ENCODE measurements around the gene FEM1C. TPM values are rescaled to one million over a fixed set of nuclear protein-coding genes. Genes with fewer than 3 reads are reported as not detected.
A peak's percentile ranks its signal among the peaks of the same experiment; 100 is the strongest.

FEM1C gene
- 17.1 and 17.4 TPM in 2 replicates for total RNA-seq

DNA sequence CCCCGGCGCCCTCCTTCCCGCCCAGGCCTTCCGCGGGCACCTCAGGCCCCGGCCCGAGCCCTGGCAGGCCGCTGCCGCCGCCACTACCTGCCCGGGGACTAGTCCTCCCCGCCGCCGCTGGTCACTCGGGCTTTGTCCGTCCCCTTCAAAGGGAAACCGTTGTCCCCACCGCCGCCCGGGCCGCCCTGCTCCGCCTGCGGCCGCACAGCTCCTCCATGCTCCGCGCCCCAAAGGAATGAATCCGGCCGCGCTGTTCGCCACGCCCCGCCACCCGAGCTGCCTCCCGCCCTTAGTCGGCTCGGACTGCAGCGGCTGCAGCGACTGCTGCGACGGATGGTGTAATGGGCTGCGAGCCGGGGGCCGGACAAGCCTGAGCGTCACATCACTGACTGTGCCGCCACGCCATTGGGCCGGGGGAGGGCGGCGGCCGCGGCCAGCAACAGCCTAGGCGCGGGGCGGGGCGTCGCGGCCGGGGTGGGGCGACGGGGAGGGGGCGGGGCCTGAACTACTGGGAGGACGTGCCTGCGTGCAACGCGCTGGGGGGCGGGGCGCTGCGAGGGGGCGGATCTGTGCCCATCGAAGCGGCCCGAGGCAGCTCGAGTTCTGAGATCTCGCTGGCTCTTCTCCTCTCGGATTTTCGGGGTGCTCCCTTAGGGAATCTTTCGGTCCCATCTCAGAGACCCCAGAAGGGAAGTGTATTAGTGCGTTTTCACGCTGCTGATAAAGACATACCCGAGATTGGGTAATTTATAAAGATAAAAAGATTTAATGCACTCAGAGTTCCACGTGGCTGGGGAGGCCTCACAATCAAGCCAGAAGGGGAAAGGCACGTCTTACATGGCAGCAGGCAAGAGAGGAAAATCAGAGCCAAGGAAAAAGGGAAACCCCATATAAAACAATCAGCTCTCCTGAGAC lies at the start of gene FEM1C:
FEM1C (minus strand) TSS at position 340 of the 915 bp plus-strand sequence. CDS start 1,282 bp downstream, outside the sequence.
- peak within 1 kb of the TSS; percentile 98 for H3K4me2 ChIP-seq (ENCODE audit: insufficient read depth, low read length)
- peaks cover 3% of the 10 kb centered on the region for H3K9me3 ChIP-seq (ENCODE audit: low read depth, low read length)
- peak within 1 kb of the TSS; percentile 91 for H2AFZ ChIP-seq (ENCODE audit: low read length)
- DNase-seq (ENCODE audit: insufficient read length, low spot score, missing footprints): peak; percentile 98
- peaks cover 43% of the 10 kb centered on the region for H3K79me2 ChIP-seq (ENCODE audit: insufficient read depth, low read length)
- peaks cover 27% of the 10 kb centered on the region for H3K4me1 ChIP-seq (ENCODE audit: insufficient read depth, low read length)
- peak within 1 kb of the TSS; percentile 93 for H3K4me3 ChIP-seq (ENCODE audit: insufficient read depth, low read length)
- peaks cover 24% of the 10 kb centered on the region for H3K36me3 ChIP-seq (ENCODE audit: insufficient read depth, low read length)
- peaks cover 39% of the 10 kb centered on the region for H4K20me1 ChIP-seq (ENCODE audit: insufficient read depth, low read length)
- TF ChIP-seq, protein P1, sequence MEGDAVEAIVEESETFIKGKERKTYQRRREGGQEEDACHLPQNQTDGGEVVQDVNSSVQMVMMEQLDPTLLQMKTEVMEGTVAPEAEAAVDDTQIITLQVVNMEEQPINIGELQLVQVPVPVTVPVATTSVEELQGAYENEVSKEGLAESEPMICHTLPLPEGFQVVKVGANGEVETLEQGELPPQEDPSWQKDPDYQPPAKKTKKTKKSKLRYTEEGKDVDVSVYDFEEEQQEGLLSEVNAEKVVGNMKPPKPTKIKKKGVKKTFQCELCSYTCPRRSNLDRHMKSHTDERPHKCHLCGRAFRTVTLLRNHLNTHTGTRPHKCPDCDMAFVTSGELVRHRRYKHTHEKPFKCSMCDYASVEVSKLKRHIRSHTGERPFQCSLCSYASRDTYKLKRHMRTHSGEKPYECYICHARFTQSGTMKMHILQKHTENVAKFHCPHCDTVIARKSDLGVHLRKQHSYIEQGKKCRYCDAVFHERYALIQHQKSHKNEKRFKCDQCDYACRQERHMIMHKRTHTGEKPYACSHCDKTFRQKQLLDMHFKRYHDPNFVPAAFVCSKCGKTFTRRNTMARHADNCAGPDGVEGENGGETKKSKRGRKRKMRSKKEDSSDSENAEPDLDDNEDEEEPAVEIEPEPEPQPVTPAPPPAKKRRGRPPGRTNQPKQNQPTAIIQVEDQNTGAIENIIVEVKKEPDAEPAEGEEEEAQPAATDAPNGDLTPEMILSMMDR (IDR thresholded peaks at IDR 0.05; ENCODE audit: extremely low read depth, low read depth, low read length): no peak
- H3K27me3 ChIP-seq (ENCODE audit: insufficient read depth, low read length): no peaks in the 10 kb centered on the region
- peak within 1 kb of the TSS; percentile 90 for H3K27ac ChIP-seq (ENCODE audit: low read depth, low read length)

- Histone ChIP-seq H4K20me1 (ENCODE audit: insufficient read depth, low read length) (peaks cover 11% of the 10 kb centered on the region), H3K9me3 (ENCODE audit: low read depth, low read length) (no peaks in the 10 kb centered on the region), H3K4me2 (ENCODE audit: insufficient read depth, low read length) (no peak overlapping the region), H3K27ac (ENCODE audit: low read depth, low read length) (no peak overlapping the region), H2AFZ (ENCODE audit: low read length) (no peak overlapping the region), H3K4me3 (ENCODE audit: insufficient read depth, low read length) (no peak overlapping the region), H3K79me2 (ENCODE audit: insufficient read depth, low read length) (peaks cover 91% of the 10 kb centered on the region), H3K36me3 (ENCODE audit: insufficient read depth, low read length) (no peaks in the 10 kb centered on the region), H3K27me3 (ENCODE audit: insufficient read depth, low read length) (no peaks in the 10 kb centered on the region), H3K4me1 (ENCODE audit: insufficient read depth, low read length) (peaks cover 9% of the 10 kb centered on the region)
- TF ChIP-seq, protein P1 (IDR thresholded peaks at IDR 0.05; ENCODE audit: extremely low read depth, low read depth, low read length): no peak
- no peak for DNase-seq (ENCODE audit: insufficient read length, low spot score, missing footprints)
These were observed 44.5 kb upstream of the FEM1C start for GRCh38 chr5:115589043-115589442.

DNA sequence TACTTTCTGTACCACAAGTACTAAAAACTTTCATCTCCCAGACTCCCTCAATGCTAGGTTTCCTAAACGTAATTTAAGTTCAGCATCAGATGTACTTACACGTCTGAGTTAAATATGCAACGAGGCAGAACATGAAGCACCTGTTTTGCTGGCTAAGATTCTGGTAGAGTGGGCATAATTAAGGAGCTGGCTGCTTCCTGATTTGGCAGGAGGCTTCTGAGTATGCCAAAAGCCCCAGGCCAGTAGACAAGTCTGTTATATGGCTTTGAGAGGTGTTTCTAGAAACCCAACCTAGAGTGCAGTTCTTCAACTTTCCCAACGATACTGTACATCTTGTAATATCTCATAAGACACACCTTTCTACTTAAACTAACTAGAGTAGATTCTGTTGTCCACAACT lies 44.1 kb upstream of the FEM1C start:
- no peak overlapping the region for H3K4me2 ChIP-seq (ENCODE audit: insufficient read depth, low read length)
- H4K20me1 ChIP-seq (ENCODE audit: insufficient read depth, low read length): peaks cover 11% of the 10 kb centered on the region
- H3K4me1 ChIP-seq (ENCODE audit: insufficient read depth, low read length): peaks cover 10% of the 10 kb centered on the region
- H3K9me3 ChIP-seq (ENCODE audit: low read depth, low read length): no peaks in the 10 kb centered on the region
- H3K79me2 ChIP-seq (ENCODE audit: insufficient read depth, low read length): peaks cover 89% of the 10 kb centered on the region
- DNase-seq (ENCODE audit: insufficient read length, low spot score, missing footprints): no peak
- H2AFZ ChIP-seq (ENCODE audit: low read length): no peak overlapping the region
- TF ChIP-seq, protein P1 (IDR thresholded peaks at IDR 0.05; ENCODE audit: extremely low read depth, low read depth, low read length): no peak
- no peaks in the 10 kb centered on the region for H3K27me3 ChIP-seq (ENCODE audit: insufficient read depth, low read length)
- H3K4me3 ChIP-seq (ENCODE audit: insufficient read depth, low read length): no peak overlapping the region
- no peaks in the 10 kb centered on the region for H3K36me3 ChIP-seq (ENCODE audit: insufficient read depth, low read length)
- no peak overlapping the region for H3K27ac ChIP-seq (ENCODE audit: low read depth, low read length)

DNA sequence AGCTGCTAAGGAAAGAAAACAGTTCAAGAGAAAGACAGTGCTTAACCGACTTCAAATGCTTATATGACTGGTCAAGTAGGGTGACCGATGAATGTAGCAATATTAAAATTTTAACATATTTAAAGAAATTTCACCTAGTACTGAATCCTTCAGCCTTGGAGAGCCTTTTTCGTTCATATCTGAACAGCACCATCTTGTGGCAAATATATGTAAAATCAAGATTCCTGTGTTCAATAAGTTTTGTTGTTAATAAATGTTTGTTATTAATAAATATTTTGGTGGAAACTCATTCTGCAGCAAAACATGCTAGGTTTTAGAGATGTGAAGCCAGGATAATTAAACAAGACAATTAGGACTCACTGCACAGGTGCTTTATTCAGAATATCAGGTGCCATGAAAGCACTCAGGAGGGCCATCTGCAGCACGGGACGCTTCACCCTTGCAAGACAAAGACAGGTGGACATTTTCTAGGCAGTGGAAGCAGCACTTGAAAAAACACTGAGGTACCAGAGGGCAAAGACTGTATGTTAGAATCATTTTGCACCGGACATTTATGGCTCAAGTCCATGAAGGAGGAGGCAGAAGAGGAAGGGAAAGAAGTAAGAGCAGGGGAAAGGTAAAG lies 42.1 kb upstream of the FEM1C start:
- H3K27ac ChIP-seq (ENCODE audit: low read depth, low read length): peak overlapping the region; percentile 46
- no peak overlapping the region for H2AFZ ChIP-seq (ENCODE audit: low read length)
- no peak overlapping the region for H3K4me2 ChIP-seq (ENCODE audit: insufficient read depth, low read length)
- H3K36me3 ChIP-seq (ENCODE audit: insufficient read depth, low read length): no peaks in the 10 kb centered on the region
- no peak for DNase-seq (ENCODE audit: insufficient read length, low spot score, missing footprints)
- H4K20me1 ChIP-seq (ENCODE audit: insufficient read depth, low read length): peaks cover 11% of the 10 kb centered on the region
- H3K79me2 ChIP-seq (ENCODE audit: insufficient read depth, low read length): peaks cover 86% of the 10 kb centered on the region
- peaks cover 17% of the 10 kb centered on the region for H3K4me1 ChIP-seq (ENCODE audit: insufficient read depth, low read length)
- H3K4me3 ChIP-seq (ENCODE audit: insufficient read depth, low read length): no peak overlapping the region
- no peaks in the 10 kb centered on the region for H3K9me3 ChIP-seq (ENCODE audit: low read depth, low read length)
- no peaks in the 10 kb centered on the region for H3K27me3 ChIP-seq (ENCODE audit: insufficient read depth, low read length)
- TF ChIP-seq, protein P1 (IDR thresholded peaks at IDR 0.05; ENCODE audit: extremely low read depth, low read depth, low read length): peak; percentile 59

Data from osteoblast (primary cell).